Endothelial cell of umbilical vein (primary cell): ENCODE results near the gene EML1. TPM values are rescaled to one million over a fixed set of nuclear protein-coding genes. Genes with fewer than 3 reads are reported as not detected.

Experiments
- BruUV-seq: library from RNA; stranded (reverse); fragments of 400-500 nt; replicated peaks from 2 replicates; lab custom pipeline; 2021; lab: Mats Ljungman, UMichigan
- CTCF ChIA-PET: fragments of 300-600, 350-600 bp; sonication (Branson Sonifier 250); formaldehyde crosslinking; loops from one replicate; lab custom pipeline; 2021; ENCODE audit warnings: antibody characterized with exemption, inconsistent platforms; lab: Charles Lee
- POLR2A ChIA-PET: fragments of 300-600, 350-600 bp; sonication (Branson Sonifier 250); formaldehyde crosslinking; loops from one replicate; lab custom pipeline; 2021; ENCODE audit warnings: antibody characterized with exemption, inconsistent platforms; lab: Charles Lee
- DNase-seq: peaks from one replicate; pipeline ENCODE4 v3.0.0-alpha.2; 2011; ENCODE audit warnings: low read depth, low spot score
- FAIRE-seq: peaks from 2 replicates; lab custom pipeline; 2011; peaks lifted over from hg19 to GRCh38; lab: Jason Lieb, UNC
- H2AFZ ChIP-seq: 2 replicates; pipeline ENCODE4 v1.6.0; 2012; ENCODE audit warnings: low read depth, low read length, control low read depth, inconsistent platforms
- H3K27ac ChIP-seq: 2 replicates; pipeline ENCODE4 v1.5.1; 2011; ENCODE audit warnings: low read depth, mild to moderate bottlenecking, control low read depth, low read length, moderate library complexity; ENCODE audit not compliant: insufficient read depth
- H3K27me3 ChIP-seq, 2 experiments: 2 replicates each; pipeline versions ENCODE4 v1.6.0 to v1.6.1; 2011; ENCODE audit warnings: low read length in 2 of 2, mixed read lengths in 1 of 2; ENCODE audit not compliant: control insufficient read depth in 2 of 2, insufficient read depth in 2 of 2
- H3K36me3 ChIP-seq, 2 experiments: 2 replicates in 1 of 2; 3 replicates in 1 of 2; pipeline ENCODE4 v1.5.1; 2011; ENCODE audit warnings: low read length in 2 of 2, mild to moderate bottlenecking in 1 of 2, moderate library complexity in 1 of 2; ENCODE audit not compliant: control insufficient read depth in 2 of 2, insufficient read depth in 2 of 2; ENCODE audit errors: extremely low read depth in 1 of 2
- H3K4me1 ChIP-seq: 3 replicates; pipeline ENCODE4 v1.5.1; 2011; ENCODE audit warnings: mild to moderate bottlenecking, low read length; ENCODE audit not compliant: control insufficient read depth, insufficient read depth; ENCODE audit errors: extremely low read depth
- H3K4me2 ChIP-seq: 2 replicates; pipeline ENCODE4 v1.6.1; 2011; ENCODE audit warnings: low read length, control low read depth, mixed read lengths; ENCODE audit not compliant: insufficient read depth
- H3K4me3 ChIP-seq, 3 experiments: fragments of 200-600 bp in 1 of 3; sonication (generic), shearing (Covaris generic) in 1 of 3; replicated peaks in 1 of 3; 2 replicates each; pipeline ENCODE4 v1.5.1; 2011 to 2016; ENCODE audit warnings: control low read depth in 3 of 3, low read length in 3 of 3, mild to moderate bottlenecking in 2 of 3, inconsistent platforms in 1 of 3, low read depth in 1 of 3, moderate library complexity in 1 of 3; ENCODE audit not compliant: insufficient read depth in 1 of 3
- H3K79me2 ChIP-seq: 2 replicates; pipeline ENCODE4 v1.6.0; 2012; ENCODE audit warnings: low read length, inconsistent platforms; ENCODE audit not compliant: control insufficient read depth, insufficient read depth
- H3K9ac ChIP-seq: replicated peaks from 2 replicates; pipeline ENCODE3; 2011; ENCODE audit warnings: low read length, control low read depth; ENCODE audit not compliant: insufficient read depth; ENCODE audit errors: extremely low read depth
- H3K9me1 ChIP-seq: replicated peaks from 3 replicates; pipeline ENCODE4 v1.6.0; 2011; ENCODE audit warnings: mild to moderate bottlenecking, low read length; ENCODE audit not compliant: control insufficient read depth, insufficient read depth; ENCODE audit errors: extremely low read depth
- H3K9me3 ChIP-seq: replicated peaks from 2 replicates; pipeline ENCODE4 v1.5.1; 2012; ENCODE audit warnings: low read length, inconsistent platforms; ENCODE audit not compliant: control insufficient read depth, insufficient read depth
- H4K20me1 ChIP-seq: replicated peaks from 2 replicates; pipeline ENCODE3; 2011; ENCODE audit warnings: mild to moderate bottlenecking, low read length; ENCODE audit not compliant: control insufficient read depth, insufficient read depth; ENCODE audit errors: extremely low read depth
- CTCF ChIP-seq, 2 donors: IDR thresholded peaks; 1 replicate in 1 of 2; 2 replicates in 1 of 2; pipeline ENCODE4 v1.5.1; 2011; ENCODE audit warnings: low read length in 2 of 2, mild to moderate bottlenecking in 2 of 2, moderate library complexity in 2 of 2, control low read depth in 1 of 2, inconsistent platforms in 1 of 2, low read depth in 1 of 2; ENCODE audit not compliant: insufficient read depth in 1 of 2; ENCODE audit errors: extremely low read depth in 1 of 2
- EZH2 ChIP-seq: IDR thresholded peaks from 2 replicates; pipeline ENCODE4 v1.6.1; 2012; ENCODE audit warnings: borderline replicate concordance, low read depth, mild to moderate bottlenecking, moderate library complexity, low read length, inconsistent platforms; ENCODE audit not compliant: severe bottlenecking
- FOS ChIP-seq: IDR thresholded peaks from 2 replicates; pipeline ENCODE4 v1.6.1; 2011; ENCODE audit warnings: mild to moderate bottlenecking, low read length, moderate library complexity, borderline replicate concordance; ENCODE audit not compliant: insufficient read depth
- GATA2 ChIP-seq: IDR thresholded peaks from 2 replicates; pipeline ENCODE4 v1.7.0; 2011; ENCODE audit warnings: low read depth, mild to moderate bottlenecking, moderate library complexity, mixed read lengths, low read length; ENCODE audit not compliant: insufficient read length, insufficient read depth
- JUN ChIP-seq: IDR thresholded peaks from 2 replicates; pipeline ENCODE4 v1.6.1; 2011; ENCODE audit warnings: borderline replicate concordance, low read depth; ENCODE audit not compliant: insufficient read length, insufficient read depth
- MAX ChIP-seq: IDR thresholded peaks from 2 replicates; pipeline ENCODE4 v1.6.1; 2011; ENCODE audit not compliant: insufficient read depth, insufficient read length
- MYC ChIP-seq: IDR thresholded peaks from one replicate; pipeline ENCODE4 v1.6.1; 2011; ENCODE audit warnings: mild to moderate bottlenecking, low read depth, low read length
- POLR2A ChIP-seq: IDR thresholded peaks from 2 replicates; pipeline ENCODE4 v1.6.1; 2012; ENCODE audit warnings: low read depth, mild to moderate bottlenecking, control low read depth, low read length
- POLR2AphosphoS5 ChIP-seq: IDR thresholded peaks from 2 replicates; pipeline ENCODE4 v1.6.1; 2012; ENCODE audit warnings: low read depth, mild to moderate bottlenecking, control low read depth, low read length, moderate library complexity; ENCODE audit not compliant: insufficient read depth
- dilution Hi-C: fragments of 300-500 bp; cut with MboI; formaldehyde crosslinking; loops from one replicate; pipeline ENCODE4 v1.15.0; 2019; ENCODE audit warnings: low sequenced_read_pairs; ENCODE audit not compliant: extremely low pct_ligation_motif_present
- intact Hi-C: fragments of 100-400 bp; cut with micrococcal nuclease; formaldehyde crosslinking; loops from one replicate; pipeline ENCODE4 v1.10.0; 2022
- polyA plus RNA-seq, 4 experiments: library from polyadenylated mRNA; depleted of rRNA in 3 of 4; stranded (reverse) in 3 of 4; unstranded in 1 of 4; fragments of >200 nt; gene quantifications; 2 replicates each; pipeline versions ENCODE4 v1.2.1 to v1.2.3, GENCODE V29; 2011 to 2012; ENCODE audit warnings: missing spikeins in 1 of 4
- total RNA-seq: library from RNA; stranded (reverse); gene quantifications from 2 replicates; pipeline ENCODE4 v1.2.3, GENCODE V29; 2021

Gene EML1
- total and polyA plus RNA-seq, 2 donors (not counting 3 experiments of a cell fraction or from before 2014, with no cell fraction given), result 22.9 to 33.0 TPM

GRCh38 chr14:99769123-99769522, 24.1 kb upstream of the EML1 start:
- POLR2A ChIA-PET, result no interaction called here
- CTCF ChIA-PET, result interaction anchor here (1.0 kb wide), 1 partner anchor 8 kb away, joined by 3 read pairs; no protein-coding TSS in a partner anchor
- dilution Hi-C loops, result no loop called here
- no peak overlapping the region for H2AFZ ChIP-seq
- no peaks in the 10 kb centered on the region for H3K9me1 ChIP-seq
- no peak overlapping the region for H3K4me3 ChIP-seq
- TF ChIP-seq CTCF (IDR thresholded peaks at IDR 0.05; ENCODE audit: extremely low read depth in 1 of 2, insufficient read depth in 1 of 2, low read depth in 1 of 2, low read length in 2 of 2), result no peak
- TF ChIP-seq FOS, result no peak
- no peak for TF ChIP-seq GATA2
- TF ChIP-seq JUN, result no peak
- no peak for TF ChIP-seq EZH2
- TF ChIP-seq MYC, result no peak
- TF ChIP-seq POLR2AphosphoS5, result no peak
- TF ChIP-seq MAX, result no peak
- no peak for TF ChIP-seq POLR2A
- no peaks in the 10 kb centered on the region for H3K9me3 ChIP-seq
- no peaks in the 10 kb centered on the region for H3K4me1 ChIP-seq
- intact Hi-C loops, result no loop called here
- DNase-seq, result no peak
- H3K9ac ChIP-seq, result no peak overlapping the region
- no peaks in the 10 kb centered on the region for H3K79me2 ChIP-seq
- no peaks in the 10 kb centered on the region for H3K27me3 ChIP-seq
- no peaks in the 10 kb centered on the region for H4K20me1 ChIP-seq
- no peak overlapping the region for H3K27ac ChIP-seq
- no TSS peak for BruUV-seq
- no peaks in the 10 kb centered on the region for H3K36me3 ChIP-seq
- FAIRE-seq, result no peak
- no peak overlapping the region for H3K4me2 ChIP-seq
